AG04450 (cell line): ENCODE results near the gene MUC22. TPM values are rescaled to one million over a fixed set of nuclear protein-coding genes. Genes with fewer than 3 reads are reported as not detected.
"Not testable (repeated sequence)": the region's sequence is repeated elsewhere in the genome, so short reads cannot be mapped to it uniquely, and the experiment has no call there.

Source experiments
- CTCF ChIA-PET: fragments of 300-600, 350-600 bp; formaldehyde crosslinking; extraction: SDS; loops from one replicate; lab custom pipeline; 2022; ENCODE audit warnings: antibody characterized with exemption, inconsistent platforms; lab: Charles Lee
- POLR2A ChIA-PET: fragments of 350-600 bp; formaldehyde crosslinking; extraction: SDS; loops from one replicate; lab custom pipeline; 2021; ENCODE audit warnings: antibody characterized with exemption, inconsistent platforms; lab: Yijun Ruan, JAX
- DNase-seq: peaks from one replicate; pipeline ENCODE4 v3.0.0-alpha.2; 2011; ENCODE audit warnings: low read depth, low spot score
- H3K27ac ChIP-seq: one replicate; pipeline ENCODE4 v1.5.1; 2012; ENCODE audit warnings: low read depth, low read length, control low read depth
- H3K27me3 ChIP-seq: one replicate; pipeline ENCODE4 v1.6.0; 2012; ENCODE audit warnings: low read length; ENCODE audit not compliant: control insufficient read depth, insufficient read depth
- H3K4me3 ChIP-seq: 2 replicates; pipeline ENCODE4 v1.5.1; 2011; ENCODE audit warnings: mild to moderate bottlenecking, low read depth, low read length, control low read depth
- H3K9me3 ChIP-seq: 2 replicates; pipeline ENCODE4 v1.5.1; 2012; ENCODE audit warnings: low read length; ENCODE audit not compliant: control insufficient read depth, insufficient read depth
- CTCF ChIP-seq: IDR thresholded peaks from 2 replicates; pipeline ENCODE4 v1.5.1; 2011; ENCODE audit warnings: low read depth, low read length, control low read depth, inconsistent platforms
- polyA plus RNA-seq: library from polyadenylated mRNA; depleted of rRNA; stranded (reverse); fragments of >200 nt; gene quantifications from 2 replicates; pipeline ENCODE4 v1.2.3, GENCODE V29; 2011

Gene MUC22
- polyA plus RNA-seq, 1 experiment = not detected

GRCh38 chr6:30991891-30992290 is 18.4 kb upstream of the MUC22 start:
- H3K9me3 ChIP-seq = no peaks in the 10 kb centered on the region; the same call in 1 of the 2 replicates
- DNase-seq = no peak
- POLR2A ChIA-PET = interaction anchor here (0.6 kb wide), 1 partner anchor 36 kb away, joined by 3 read pairs; no protein-coding TSS in a partner anchor
- no peak overlapping the region for H3K27ac ChIP-seq
- no peak overlapping the region for H3K4me3 ChIP-seq
- CTCF ChIA-PET = interaction anchor here (0.7 to 1.3 kb wide), 2 partner anchors 79 to 376 kb away, joined by 3 read pairs; no protein-coding TSS in a partner anchor
- H3K27me3 ChIP-seq = peaks cover 9% of the 10 kb centered on the region
- TF ChIP-seq CTCF = no peak

- CTCF ChIA-PET = no interaction called here
- Histone ChIP-seq H3K27me3 (peaks cover 3% of the 10 kb centered on the region), H3K4me3 (no peak overlapping the region), H3K27ac (no peak overlapping the region), H3K9me3 (no peaks in the 10 kb centered on the region; the same call in 1 of the 2 replicates)
- TF ChIP-seq CTCF = no peak
- no peak for DNase-seq
- POLR2A ChIA-PET = no interaction called here
Measured at GRCh38 chr6:30997301-30997700, 13.0 kb upstream of the MUC22 start.

- ChIA-PET POLR2A (no interaction called here), CTCF (no interaction called here)
- no peak for TF ChIP-seq CTCF
- Histone ChIP-seq H3K27me3 (peaks cover 3% of the 10 kb centered on the region), H3K9me3 (no peaks in the 10 kb centered on the region; the same call in 1 of the 2 replicates), H3K4me3 (no peak overlapping the region), H3K27ac (no peak overlapping the region)
- DNase-seq = no peak
Measured at GRCh38 chr6:30998785-30999184, 11.5 kb upstream of the MUC22 start.

- CTCF ChIA-PET, H3K27me3 ChIP-seq, H3K4me3 ChIP-seq, DNase-seq, H3K27ac ChIP-seq, H3K9me3 ChIP-seq: not testable (repeated sequence)
- POLR2A ChIA-PET = interaction anchor here (0.7 kb wide), 1 partner anchor 93 kb away, joined by 3 read pairs; no protein-coding TSS in a partner anchor
Measured at GRCh38 chr6:31000067-31000860, 10.0 kb upstream of the MUC22 start.

GRCh38 chr6:31001281-31001888 is 8.9 kb upstream of the MUC22 start:
- CTCF ChIA-PET = no interaction called here
- POLR2A ChIA-PET = interaction anchor here (0.7 kb wide), 1 partner anchor 94 kb away, joined by 3 read pairs; no protein-coding TSS in a partner anchor

More at GRCh38 chr6:31001281-31001888, 8.9 kb upstream of the MUC22 start:
- H3K9me3 ChIP-seq = no peaks in the 10 kb centered on the region
- peaks cover 3% of the 10 kb centered on the region for H3K27me3 ChIP-seq
- no peak for DNase-seq
- H3K4me3 ChIP-seq = no peak overlapping the region
- H3K27ac ChIP-seq = no peak overlapping the region
- no peak for TF ChIP-seq CTCF
